HG02763 (cell line): ENCODE measurements around the gene ACAD11.

Source experiments
- ATAC-seq: cut with Tn5 transposase; IDR thresholded peaks from one replicate; pipeline ENCODE4 v1.9.1; 2021; ENCODE audit warnings: mild to moderate bottlenecking, moderate library complexity; ENCODE audit not compliant: unreplicated experiment

ACAD11 gene

GRCh38 chr3:132513057-132513456, 146.6 kb downstream of the ACAD11 start:
- ATAC-seq, result no peak

DNA sequence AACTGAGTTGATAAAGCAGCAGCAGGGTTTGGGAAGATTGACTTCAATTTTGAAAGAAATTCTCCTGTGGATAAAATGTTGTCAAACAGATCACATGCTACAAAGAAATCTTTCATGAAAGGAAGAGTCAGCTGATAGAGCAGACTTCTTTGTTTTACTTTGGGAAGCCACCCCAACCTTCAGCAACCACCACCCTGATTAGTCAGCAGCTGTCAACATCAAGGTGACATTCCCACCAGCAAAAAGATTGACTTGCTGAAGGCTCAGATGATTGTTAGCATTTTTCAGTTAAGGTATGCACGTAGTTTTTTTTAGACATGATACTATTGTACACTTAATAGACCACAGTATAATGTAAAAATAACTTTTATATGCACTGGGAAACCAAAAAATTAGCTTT, 150.1 kb downstream of the ACAD11 start:
- ATAC-seq, result no peak

GRCh38 chr3:132509096-132509495, 150.5 kb downstream of the ACAD11 start:
- no peak for ATAC-seq
